Measurements from ENCODE around the gene MRPS7.

The MRPS7 gene

GRCh38 chr17:75307957-75308731, 46.5 kb downstream of the MRPS7 start:
- TF ChIP-seq, protein P1, sequence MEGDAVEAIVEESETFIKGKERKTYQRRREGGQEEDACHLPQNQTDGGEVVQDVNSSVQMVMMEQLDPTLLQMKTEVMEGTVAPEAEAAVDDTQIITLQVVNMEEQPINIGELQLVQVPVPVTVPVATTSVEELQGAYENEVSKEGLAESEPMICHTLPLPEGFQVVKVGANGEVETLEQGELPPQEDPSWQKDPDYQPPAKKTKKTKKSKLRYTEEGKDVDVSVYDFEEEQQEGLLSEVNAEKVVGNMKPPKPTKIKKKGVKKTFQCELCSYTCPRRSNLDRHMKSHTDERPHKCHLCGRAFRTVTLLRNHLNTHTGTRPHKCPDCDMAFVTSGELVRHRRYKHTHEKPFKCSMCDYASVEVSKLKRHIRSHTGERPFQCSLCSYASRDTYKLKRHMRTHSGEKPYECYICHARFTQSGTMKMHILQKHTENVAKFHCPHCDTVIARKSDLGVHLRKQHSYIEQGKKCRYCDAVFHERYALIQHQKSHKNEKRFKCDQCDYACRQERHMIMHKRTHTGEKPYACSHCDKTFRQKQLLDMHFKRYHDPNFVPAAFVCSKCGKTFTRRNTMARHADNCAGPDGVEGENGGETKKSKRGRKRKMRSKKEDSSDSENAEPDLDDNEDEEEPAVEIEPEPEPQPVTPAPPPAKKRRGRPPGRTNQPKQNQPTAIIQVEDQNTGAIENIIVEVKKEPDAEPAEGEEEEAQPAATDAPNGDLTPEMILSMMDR (IDR thresholded peaks at IDR 0.05; ENCODE audit: extremely low read depth, missing control alignments), result no peak
- no peak for DNase-seq (ENCODE audit: low spot score)

GRCh38 chr17:75308732-75309629, 47.3 kb downstream of the MRPS7 start:
- TF ChIP-seq, protein P1 (IDR thresholded peaks at IDR 0.05; ENCODE audit: extremely low read depth, missing control alignments), result no peak
- no peak for DNase-seq (ENCODE audit: low spot score)

DNA sequence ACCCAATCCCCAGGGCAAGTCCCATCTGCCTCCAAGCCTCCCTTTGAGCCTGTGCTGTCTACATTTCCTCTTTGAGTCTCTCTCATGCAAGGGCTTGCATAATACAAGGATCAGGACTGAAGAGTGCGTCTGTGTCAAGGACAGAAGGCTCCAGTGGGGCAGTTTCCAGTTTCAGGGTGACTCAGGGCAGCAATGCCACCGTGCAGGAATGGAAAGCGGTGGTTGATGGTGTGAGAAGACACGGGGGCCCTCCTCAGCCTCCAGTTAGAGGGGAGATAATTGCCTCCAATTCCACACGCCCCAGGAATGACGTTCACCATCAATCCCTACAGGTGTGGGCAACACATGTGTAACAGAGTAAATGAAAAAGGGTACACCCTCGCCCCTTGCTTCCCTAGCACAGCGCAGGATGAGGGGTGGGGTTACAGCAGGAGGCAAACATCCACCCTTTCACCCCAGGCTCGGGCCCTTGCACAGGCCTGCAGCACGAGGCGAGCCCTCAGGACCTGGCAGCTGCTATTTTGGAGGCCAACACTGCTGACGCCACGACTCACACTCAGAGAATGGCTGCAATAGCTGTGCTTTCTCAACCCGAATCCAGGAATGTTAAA, 52.4 kb downstream of the MRPS7 start:
- DNase-seq (ENCODE audit: low spot score), result peak; percentile 32

GRCh38 chr17:75315541-75316243, 54.0 kb downstream of the MRPS7 start:
- DNase-seq (ENCODE audit: low spot score), result peak; percentile 35
- TF ChIP-seq, protein P1 (IDR thresholded peaks at IDR 0.05; ENCODE audit: extremely low read depth, missing control alignments), result no peak

More for the DNA sequence above, 52.4 kb downstream of the MRPS7 start:
- TF ChIP-seq, protein P1 (IDR thresholded peaks at IDR 0.05; ENCODE audit: extremely low read depth, missing control alignments), result no peak
